SK-N-MC (cell line): ENCODE results near the gene EDNRA.

ENCODE experiments used
- DNase-seq: peaks from one replicate; pipeline ENCODE4 v3.0.0-alpha.2; 2011; ENCODE audit warnings: low read depth, low spot score
- H3K27ac ChIP-seq: fragments of 200-600 bp; sonication (generic); 2 replicates; pipeline ENCODE4 v1.5.1; 2016; ENCODE audit warnings: mixed run types
- H3K36me3 ChIP-seq: fragments of 200-600 bp; sonication (generic); 2 replicates; pipeline ENCODE4 v1.6.1; 2017; ENCODE audit warnings: antibody characterized with exemption, low read length, mixed read lengths; ENCODE audit not compliant: insufficient read depth
- H3K4me3 ChIP-seq: fragments of 200-600 bp; sonication (generic); 2 replicates; pipeline ENCODE4 v1.5.1; 2016
- H3K9ac ChIP-seq: fragments of 200-600 bp; sonication (generic); 2 replicates; pipeline ENCODE4 v1.8.0; 2017; ENCODE audit warnings: mixed run types, mixed read lengths; ENCODE audit not compliant: insufficient read length
- H3K9me3 ChIP-seq: fragments of 200-600 bp; sonication (generic); 2 replicates; pipeline ENCODE4 v1.6.1; 2017; ENCODE audit warnings: low read depth, mild to moderate bottlenecking, antibody characterized with exemption, low read length, moderate library complexity, mixed read lengths
- EZH2 ChIP-seq: fragments of 200-600 bp; sonication (generic); IDR thresholded peaks from one replicate; pipeline ENCODE4 v1.6.1; 2017; ENCODE audit warnings: antibody characterized with exemption
- FOXP2 ChIP-seq: optimal IDR thresholded peaks from 2 replicates; pipeline ENCODE3; 2011; ENCODE audit warnings: mild to moderate bottlenecking, moderate library complexity; ENCODE audit not compliant: insufficient read depth; ENCODE audit errors: extremely low read length, control extremely low read depth
- POLR2AphosphoS5 ChIP-seq: IDR thresholded peaks from 2 replicates; pipeline ENCODE4 v1.6.1; 2012; ENCODE audit warnings: mild to moderate bottlenecking, low read depth, low read length, borderline replicate concordance

Gene EDNRA

DNA sequence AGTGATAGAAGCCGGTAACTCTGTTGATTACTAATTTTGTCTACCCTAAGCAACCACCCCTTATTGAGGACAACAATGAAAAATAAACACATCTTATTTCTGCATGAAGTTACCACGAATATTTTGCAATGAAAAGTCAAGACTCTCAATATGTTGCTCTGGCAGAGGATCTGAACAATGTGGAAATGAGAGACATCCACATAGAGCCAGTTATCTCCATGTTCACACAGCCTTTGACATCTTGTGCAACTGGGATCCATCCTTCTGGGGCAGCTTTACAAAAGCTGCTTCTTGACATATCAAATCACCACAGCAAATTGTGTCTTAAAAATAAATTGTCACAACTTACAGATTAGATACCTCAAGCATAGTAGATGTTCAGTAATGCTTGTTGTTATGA is 10.2 kb downstream of the EDNRA start:
- Histone ChIP-seq H3K9me3 (no peaks in the 10 kb centered on the region), H3K27ac (no peak overlapping the region), H3K4me3 (no peak overlapping the region), H3K36me3 (peaks cover 12% of the 10 kb centered on the region), H3K9ac (no peak overlapping the region)
- no peak for TF ChIP-seq EZH2
- no peak for TF ChIP-seq POLR2AphosphoS5
- no peak for TF ChIP-seq FOXP2
- DNase-seq: no peak

DNA sequence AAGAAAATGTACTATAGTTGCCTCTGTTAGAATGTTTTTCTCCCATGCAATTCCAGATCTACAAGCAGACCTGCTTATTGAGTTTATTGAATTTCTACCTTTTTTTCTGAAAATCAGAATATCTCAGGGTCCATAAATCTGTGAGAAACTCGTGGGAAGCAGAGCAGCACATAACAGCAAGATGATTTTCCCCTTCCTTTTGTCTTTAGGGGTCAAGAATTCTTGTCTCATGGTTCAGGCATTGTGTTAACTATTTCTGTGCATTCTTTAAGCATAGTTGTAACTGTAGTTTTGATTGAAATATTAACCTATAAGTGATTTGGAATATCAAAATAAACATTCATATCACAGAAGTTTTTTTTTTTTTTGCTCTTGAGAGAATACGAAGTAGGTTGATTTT is 11.4 kb downstream of the EDNRA start:
- Histone ChIP-seq H3K4me3 (no peak overlapping the region), H3K9ac (no peak overlapping the region), H3K9me3 (no peaks in the 10 kb centered on the region), H3K27ac (peak overlapping the region; percentile 6; the same call in 1 of the 2 replicates), H3K36me3 (0 out of 2 replicates have a peak, but pooled peaks cover under 1% of the 10 kb centered on the region)
- no peak for DNase-seq
- TF ChIP-seq EZH2 (no peak), FOXP2 (no peak), POLR2AphosphoS5 (no peak)

DNA sequence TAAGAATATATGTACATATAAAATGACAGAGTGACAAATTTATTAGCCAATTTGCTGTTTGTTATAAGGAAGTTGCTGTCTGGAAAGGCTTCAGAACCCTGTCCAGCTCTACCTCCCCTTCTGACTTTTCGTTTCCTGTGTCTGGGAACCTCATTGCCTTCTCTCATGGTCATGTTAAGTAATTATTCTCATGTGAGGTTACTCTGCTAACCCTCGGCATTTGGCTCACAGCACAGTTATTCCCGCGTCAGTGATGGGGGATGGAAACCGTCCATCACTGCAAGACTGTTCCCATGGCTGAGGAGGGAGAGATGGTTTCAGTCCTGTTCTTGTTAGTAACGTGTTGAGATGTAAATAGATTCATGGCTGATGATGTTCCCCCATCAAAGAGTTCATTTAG is 11.9 kb downstream of the EDNRA start:
- 0 out of 2 replicates have a peak overlapping the region, but pooled peaks have one; percentile 15 for H3K4me3 ChIP-seq
- DNase-seq: no peak
- no peaks in the 10 kb centered on the region for H3K9me3 ChIP-seq
- H3K27ac ChIP-seq: no peak overlapping the region; the same call in 1 of the 2 replicates
- H3K9ac ChIP-seq: no peak overlapping the region
- TF ChIP-seq FOXP2 (no peak), EZH2 (no peak), POLR2AphosphoS5 (no peak)
- no peaks in the 10 kb centered on the region for H3K36me3 ChIP-seq

DNA sequence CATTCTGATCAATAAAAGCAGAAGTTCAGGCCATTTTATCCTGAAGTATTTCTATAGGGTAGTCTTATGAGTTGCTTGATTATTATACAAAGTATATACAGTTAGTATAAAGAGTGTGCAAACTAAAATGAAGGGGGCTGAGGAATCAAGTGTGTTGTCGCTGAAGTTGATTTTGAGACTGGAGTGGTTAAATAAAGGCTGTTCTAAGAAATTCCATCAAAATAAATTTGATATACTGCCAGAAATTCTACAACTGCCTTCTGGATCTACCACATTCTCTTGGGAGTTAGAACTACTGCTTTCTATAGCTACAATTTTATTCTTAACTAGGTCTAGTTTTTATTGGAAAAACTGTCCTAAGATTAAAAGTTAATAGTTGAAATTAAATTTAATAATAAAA is 12.4 kb downstream of the EDNRA start:
- H3K9me3 ChIP-seq: no peaks in the 10 kb centered on the region

DNA sequence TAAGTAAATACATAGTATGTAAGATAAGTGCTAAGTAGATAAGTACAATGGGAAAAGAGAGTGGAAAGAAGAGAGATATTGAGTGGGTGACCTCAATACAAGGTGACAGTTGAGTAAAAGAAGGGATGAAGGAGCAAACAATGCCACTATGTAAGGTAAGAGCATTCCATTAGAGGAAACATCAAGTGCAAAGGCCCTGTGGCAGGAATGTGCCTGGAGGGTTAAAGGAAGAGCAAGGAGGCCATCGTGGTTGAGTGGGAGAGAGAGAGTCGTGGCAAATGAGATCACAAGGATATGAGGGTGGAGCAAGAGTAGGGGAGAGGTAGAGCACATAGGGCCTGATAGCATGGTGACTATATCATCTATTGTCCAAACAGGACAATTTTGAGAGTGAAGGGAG is 13.4 kb downstream of the EDNRA start:
- no peak overlapping the region for H3K27ac ChIP-seq
- H3K36me3 ChIP-seq: no peaks in the 10 kb centered on the region
- DNase-seq: no peak
- TF ChIP-seq EZH2 (no peak), POLR2AphosphoS5 (no peak), FOXP2 (no peak)
- no peaks in the 10 kb centered on the region for H3K9me3 ChIP-seq
- no peak overlapping the region for H3K9ac ChIP-seq
- H3K4me3 ChIP-seq: no peak overlapping the region

More for the DNA sequence above, 12.4 kb downstream of the EDNRA start:
- Histone ChIP-seq H3K4me3 (no peak overlapping the region), H3K36me3 (no peaks in the 10 kb centered on the region), H3K9ac (no peak overlapping the region), H3K27ac (no peak overlapping the region; the same call in 1 of the 2 replicates)
- TF ChIP-seq FOXP2 (no peak), EZH2 (no peak), POLR2AphosphoS5 (no peak)
- DNase-seq: no peak

DNA sequence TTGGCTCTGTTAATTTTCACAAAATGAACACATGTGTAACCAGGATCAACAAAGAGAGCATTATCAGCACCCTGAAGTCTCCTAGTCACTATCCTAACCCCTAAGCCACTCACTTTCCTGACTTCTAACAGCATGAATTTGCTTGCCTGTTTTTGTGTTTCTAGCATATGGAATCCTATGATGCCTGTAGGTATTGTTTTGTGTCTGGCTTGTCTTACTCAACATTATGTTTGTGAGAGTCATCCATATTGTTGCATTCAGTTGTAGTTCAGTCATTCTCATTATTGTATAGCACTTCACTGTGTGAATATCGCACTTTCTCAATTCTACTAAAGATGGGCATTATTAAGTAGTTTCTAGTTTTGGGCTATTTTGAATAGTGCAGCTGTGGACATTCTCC is 15.6 kb downstream of the EDNRA start:
- no peak overlapping the region for H3K4me3 ChIP-seq
- DNase-seq: no peak
- H3K9me3 ChIP-seq: no peaks in the 10 kb centered on the region
- no peak overlapping the region for H3K27ac ChIP-seq
- H3K9ac ChIP-seq: no peak overlapping the region
- H3K36me3 ChIP-seq: no peaks in the 10 kb centered on the region
- TF ChIP-seq FOXP2 (no peak), EZH2 (no peak), POLR2AphosphoS5 (no peak)

DNA sequence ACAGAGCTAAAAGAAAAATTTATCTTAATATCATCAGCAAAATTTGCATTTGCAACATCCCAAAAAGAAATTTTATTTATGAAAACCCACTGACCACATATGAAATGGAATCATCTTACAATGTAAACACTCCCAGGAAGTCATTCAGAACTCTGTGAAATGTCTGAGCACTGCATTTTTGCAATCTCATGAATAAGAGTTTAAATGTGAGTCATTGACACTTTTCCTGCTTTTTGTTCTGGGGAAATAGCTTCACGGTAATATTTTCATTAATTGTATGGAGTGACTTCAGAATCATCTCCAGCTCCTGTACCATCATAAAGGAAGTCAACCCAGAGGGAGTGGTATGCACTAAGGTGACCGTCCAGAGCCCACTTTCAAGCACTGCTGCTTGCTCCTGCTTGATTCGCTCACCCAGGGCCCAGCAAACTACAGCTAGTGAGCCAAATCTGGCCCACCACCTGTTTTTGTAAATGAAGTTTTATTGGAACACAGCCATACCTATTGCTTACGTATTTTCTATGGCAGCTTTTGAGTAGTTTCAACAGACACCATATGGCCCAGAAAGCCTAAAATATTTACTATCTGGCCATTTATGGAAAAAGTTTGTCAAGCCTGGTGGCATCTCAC is 17.2 kb downstream of the EDNRA start:
- H3K27ac ChIP-seq: peak overlapping the region; percentile 69
- DNase-seq: no peak

DNA sequence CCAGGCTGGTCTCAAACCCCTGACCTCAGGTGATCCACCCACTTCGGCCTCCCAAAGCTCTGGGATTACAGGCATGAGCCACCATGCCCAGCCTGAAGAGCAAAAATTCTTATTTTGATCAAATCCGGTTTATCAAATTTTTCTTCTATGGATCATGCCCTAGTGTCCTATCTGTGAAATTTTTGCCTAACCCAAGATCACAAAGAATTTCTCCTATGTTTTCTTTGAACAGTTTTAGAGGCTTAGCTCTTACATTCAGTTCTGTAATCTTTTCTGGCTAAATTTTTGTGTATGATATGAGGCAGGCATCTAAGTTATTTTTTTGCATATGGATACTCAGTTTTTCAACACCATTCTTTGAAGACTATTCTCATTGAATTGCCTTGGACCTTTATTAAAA is 27.4 kb downstream of the EDNRA start:
- Histone ChIP-seq H3K36me3 (no peaks in the 10 kb centered on the region; the same call in 1 of the 2 replicates), H3K9ac (no peak overlapping the region), H3K27ac (no peak overlapping the region), H3K4me3 (no peak overlapping the region), H3K9me3 (no peaks in the 10 kb centered on the region)
- TF ChIP-seq EZH2: no peak
- no peak for TF ChIP-seq FOXP2
- no peak for TF ChIP-seq POLR2AphosphoS5
- no peak for DNase-seq

More for the DNA sequence above, 17.2 kb downstream of the EDNRA start:
- Histone ChIP-seq H3K9me3 (no peaks in the 10 kb centered on the region), H3K9ac (no peak overlapping the region), H3K4me3 (no peak overlapping the region), H3K36me3 (no peaks in the 10 kb centered on the region)
- TF ChIP-seq POLR2AphosphoS5: peak; percentile 22; the same call in 1 of the 2 replicates
- TF ChIP-seq FOXP2: no peak
